HEK293 (cell line): ENCODE data around the gene PRPF6.

ENCODE experiments used
- CTCF ChIA-PET: fragments of 350-600 bp; formaldehyde crosslinking; extraction: SDS; loops from one replicate; lab custom pipeline; 2021; ENCODE audit warnings: antibody characterized with exemption; lab: Yijun Ruan, JAX
- POLR2A ChIA-PET: fragments of 300-600 bp; formaldehyde crosslinking; extraction: SDS; loops from one replicate; lab custom pipeline; 2020; ENCODE audit warnings: antibody characterized with exemption, inconsistent platforms; lab: Yijun Ruan, JAX
- H3K27ac ChIP-seq: fragments of 200-500 bp; sonication (Bioruptor generic); 2 replicates; pipeline ENCODE4 v1.5.1; 2014; ENCODE audit warnings: low read depth, low read length, control low read depth, inconsistent platforms; ENCODE audit errors: extremely low read depth
- H3K36me3 ChIP-seq, 2 experiments: fragments of 200-500 bp in 1 of 2; sonication (Bioruptor generic) in 1 of 2; 1 replicate in 1 of 2; 2 replicates in 1 of 2; pipeline ENCODE4 v1.5.1; 2014 to 2017; ENCODE audit warnings: inconsistent platforms in 2 of 2, low read length in 2 of 2; ENCODE audit not compliant: control insufficient read depth in 2 of 2, insufficient read depth in 1 of 2
- H3K4me1 ChIP-seq: fragments of 200-500 bp; sonication (Bioruptor generic); 2 replicates; pipeline ENCODE4 v1.5.1; 2014; ENCODE audit warnings: mild to moderate bottlenecking, low read length, inconsistent platforms; ENCODE audit not compliant: control insufficient read depth, insufficient read depth
- H3K4me3 ChIP-seq: 2 replicates; pipeline ENCODE4 v1.5.1; 2011; ENCODE audit warnings: low read depth, mild to moderate bottlenecking, control low read depth, low read length, moderate library complexity
- H3K9me3 ChIP-seq: fragments of 200-500 bp; sonication (Bioruptor generic); 2 replicates; pipeline ENCODE4 v1.5.1; 2014; ENCODE audit warnings: low read depth, low read length, inconsistent platforms; ENCODE audit not compliant: control insufficient read depth, insufficient read depth
- GLIS2 ChIP-seq: fragments of 450-650 bp; formaldehyde crosslinking; IDR thresholded peaks from 2 replicates; pipeline ENCODE4 v1.5.1; 2016; ENCODE audit warnings: missing biosample characterization, missing genetic modification characterization
- IKZF3 ChIP-seq: fragments of 450-650 bp; IDR thresholded peaks from 2 replicates; pipeline ENCODE4 v1.5.0; 2018; ENCODE audit warnings: missing biosample characterization, mild to moderate bottlenecking, missing genetic modification characterization, moderate library complexity
- KLF7 ChIP-seq: fragments of 450-650 bp; formaldehyde crosslinking; IDR thresholded peaks from 2 replicates; pipeline ENCODE4 v1.5.1; 2016; ENCODE audit warnings: missing biosample characterization, missing genetic modification characterization, borderline replicate concordance
- SP7 ChIP-seq: fragments of 450-650 bp; formaldehyde crosslinking; IDR thresholded peaks from 2 replicates; pipeline ENCODE4 v1.5.1; 2016; ENCODE audit warnings: missing biosample characterization, missing genetic modification characterization
- WT1 ChIP-seq: fragments of 450-650 bp; formaldehyde crosslinking; IDR thresholded peaks from 2 replicates; pipeline ENCODE4 v1.5.1; 2016; ENCODE audit warnings: missing biosample characterization, missing genetic modification characterization
- YY1 ChIP-seq: fragments of 450-650 bp; formaldehyde crosslinking; IDR thresholded peaks from 2 replicates; pipeline ENCODE4 v1.5.1; 2018; ENCODE audit warnings: missing biosample characterization, missing genetic modification characterization
- YY2 ChIP-seq: fragments of 450-650 bp; formaldehyde crosslinking; IDR thresholded peaks from 2 replicates; pipeline ENCODE4 v1.5.1; 2016; ENCODE audit warnings: missing biosample characterization, missing genetic modification characterization
- ZBTB7A ChIP-seq: fragments of 450-650 bp; formaldehyde crosslinking; IDR thresholded peaks from 2 replicates; pipeline ENCODE4 v1.5.1; 2016; ENCODE audit warnings: low read depth, missing biosample characterization, missing genetic modification characterization
- ZFP69B ChIP-seq: fragments of 450-650 bp; formaldehyde crosslinking; IDR thresholded peaks from 2 replicates; pipeline ENCODE4 v1.5.1; 2016; ENCODE audit warnings: missing biosample characterization, missing genetic modification characterization
- ZNF133 ChIP-seq: fragments of 450-650 bp; formaldehyde crosslinking; IDR thresholded peaks from 2 replicates; pipeline ENCODE4 v1.5.1; 2016; ENCODE audit warnings: missing biosample characterization, missing genetic modification characterization
- ZNF175 ChIP-seq: fragments of 450-650 bp; formaldehyde crosslinking; IDR thresholded peaks from 2 replicates; pipeline ENCODE4 v1.5.1; 2016; ENCODE audit warnings: missing biosample characterization, missing genetic modification characterization
- ZNF302 ChIP-seq: fragments of 450-650 bp; formaldehyde crosslinking; IDR thresholded peaks from 2 replicates; pipeline ENCODE4 v1.5.1; 2016; ENCODE audit warnings: missing biosample characterization, missing genetic modification characterization, low read depth
- ZNF571 ChIP-seq: fragments of 450-650 bp; formaldehyde crosslinking; IDR thresholded peaks from 2 replicates; pipeline ENCODE4 v1.5.0; 2017; ENCODE audit warnings: missing biosample characterization, missing genetic modification characterization
- ZNF624 ChIP-seq: fragments of 450-650 bp; formaldehyde crosslinking; IDR thresholded peaks from 2 replicates; pipeline ENCODE4 v1.5.1; 2017; ENCODE audit warnings: missing biosample characterization, missing genetic modification characterization
- ZNF785 ChIP-seq: fragments of 450-650 bp; formaldehyde crosslinking; IDR thresholded peaks from 2 replicates; pipeline ENCODE4 v1.5.1; 2016; ENCODE audit warnings: missing biosample characterization, missing genetic modification characterization
- ZNF837 ChIP-seq: fragments of 450-650 bp; formaldehyde crosslinking; IDR thresholded peaks from 2 replicates; pipeline ENCODE4 v1.5.1; 2016; ENCODE audit warnings: missing biosample characterization, missing genetic modification characterization
- ZNF843 ChIP-seq: fragments of 450-650 bp; formaldehyde crosslinking; IDR thresholded peaks from 2 replicates; pipeline ENCODE4 v1.5.1; 2016; ENCODE audit warnings: missing biosample characterization, missing genetic modification characterization
- ZSCAN30 ChIP-seq: fragments of 450-650 bp; IDR thresholded peaks from 2 replicates; pipeline ENCODE4 v1.5.1; 2018; ENCODE audit warnings: missing biosample characterization, mild to moderate bottlenecking, missing genetic modification characterization, moderate library complexity
- ZXDB ChIP-seq: fragments of 450-650 bp; formaldehyde crosslinking; IDR thresholded peaks from 2 replicates; pipeline ENCODE4 v1.5.1; 2016; ENCODE audit warnings: missing biosample characterization, missing genetic modification characterization
- TF ChIP-seq, protein P1 (sequence below): fragments of 450-650 bp; formaldehyde crosslinking; IDR thresholded peaks from 2 replicates; pipeline ENCODE4 v1.5.1; 2016; ENCODE audit warnings: missing biosample characterization, missing genetic modification characterization
- TF ChIP-seq, protein P2 (sequence below): fragments of 450-650 bp; formaldehyde crosslinking; IDR thresholded peaks from 2 replicates; pipeline ENCODE4 v1.5.1; 2016; ENCODE audit warnings: missing biosample characterization, missing genetic modification characterization
- TF ChIP-seq, protein P3 (sequence below): fragments of 450-650 bp; formaldehyde crosslinking; IDR thresholded peaks from 2 replicates; pipeline ENCODE4 v1.5.1; 2016; ENCODE audit warnings: missing biosample characterization, missing genetic modification characterization
- TF ChIP-seq, protein P4 (sequence below): fragments of 450-650 bp; formaldehyde crosslinking; IDR thresholded peaks from 2 replicates; pipeline ENCODE4 v1.5.1; 2017; ENCODE audit warnings: missing biosample characterization, missing genetic modification characterization
- TF ChIP-seq, protein P5 (sequence below): fragments of 450-650 bp; formaldehyde crosslinking; IDR thresholded peaks from 2 replicates; pipeline ENCODE4 v1.5.1; 2016; ENCODE audit warnings: missing biosample characterization, missing genetic modification characterization, low read depth
- TF ChIP-seq, protein P6 (sequence below): fragments of 450-650 bp; formaldehyde crosslinking; IDR thresholded peaks from 2 replicates; pipeline ENCODE4 v1.5.1; 2016; ENCODE audit warnings: missing biosample characterization, missing genetic modification characterization

The PRPF6 gene

DNA sequence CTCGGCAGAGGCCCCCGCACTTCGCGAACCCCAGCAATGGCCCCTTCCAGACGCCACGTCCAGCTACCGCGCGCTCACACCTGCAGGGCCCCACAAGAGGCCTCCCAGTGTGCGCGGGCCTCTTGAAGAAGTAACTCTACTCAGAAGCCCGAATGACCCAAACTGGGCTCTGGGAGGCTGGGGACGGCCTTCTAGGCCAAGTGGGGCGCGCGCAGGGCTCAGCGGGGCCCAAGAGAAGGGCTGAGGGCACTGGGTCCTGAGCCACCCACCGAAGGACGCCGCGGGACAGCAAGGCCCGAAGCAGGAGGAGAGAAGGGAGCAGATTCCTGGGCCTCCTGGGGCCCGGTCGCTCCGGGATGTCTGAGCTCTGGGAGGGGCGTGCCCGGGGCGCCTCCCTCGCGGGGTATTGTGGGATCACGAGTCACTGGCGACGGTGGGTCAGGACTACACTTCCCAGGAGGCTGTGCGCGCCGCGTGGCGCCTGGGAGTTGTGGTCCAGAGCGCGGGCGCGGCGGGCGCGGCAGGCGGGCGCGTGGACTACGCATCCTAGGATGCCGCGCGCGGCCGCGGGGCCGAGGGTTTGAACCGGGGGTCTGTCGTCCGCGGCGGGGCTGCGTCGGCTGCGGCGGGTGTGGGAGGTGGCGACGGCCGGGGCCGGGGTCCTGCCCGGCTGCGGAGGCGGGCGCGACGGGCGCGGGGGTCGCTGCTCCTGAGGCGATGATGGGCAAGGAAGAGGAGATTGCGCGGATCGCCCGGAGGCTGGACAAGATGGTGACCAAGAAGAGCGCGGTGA lies 81.9 kb downstream of the PRPF6 start, which contains the start of gene TCEA2:
TSS of gene TCEA2 (plus strand) at position 603 of the 793 bp plus-strand sequence. CDS start at position 718, 115 bp downstream.
- peak within 1 kb of the TSS; percentile 79 for H3K27ac ChIP-seq
- CTCF ChIA-PET, result interaction anchor here (0.6 to 1.5 kb wide), 7 partner anchors 8 to 299 kb away, joined by 3 to 5 read pairs (median 4); partner anchors contain the start of gene PRPF6
- TF ChIP-seq SP7 (tag by site-specific recombination), result peak; percentile 71
- TF ChIP-seq, protein P1, sequence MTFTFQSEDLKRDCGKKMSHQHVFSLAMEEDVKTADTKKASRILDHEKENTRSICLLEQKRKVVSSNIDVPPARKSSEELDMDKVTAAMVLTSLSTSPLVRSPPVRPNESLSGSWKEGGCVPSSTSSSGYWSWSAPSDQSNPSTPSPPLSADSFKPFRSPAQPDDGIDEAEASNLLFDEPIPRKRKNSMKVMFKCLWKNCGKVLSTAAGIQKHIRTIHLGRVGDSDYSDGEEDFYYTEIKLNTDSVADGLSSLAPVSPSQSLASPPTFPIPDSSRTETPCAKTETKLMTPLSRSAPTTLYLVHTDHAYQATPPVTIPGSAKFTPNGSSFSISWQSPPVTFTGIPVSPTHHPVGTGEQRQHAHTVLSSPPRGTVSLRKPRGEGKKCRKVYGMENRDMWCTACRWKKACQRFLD, result no peak
- no peak for TF ChIP-seq ZNF175 (tag by site-specific recombination)
- 0 out of 2 replicates have a peak, but pooled peaks have one; percentile 10 for TF ChIP-seq ZNF843
- peak; percentile 81 for TF ChIP-seq ZXDB (tag by site-specific recombination)
- TF ChIP-seq ZNF785, result no peak
- TF ChIP-seq, protein P2, sequence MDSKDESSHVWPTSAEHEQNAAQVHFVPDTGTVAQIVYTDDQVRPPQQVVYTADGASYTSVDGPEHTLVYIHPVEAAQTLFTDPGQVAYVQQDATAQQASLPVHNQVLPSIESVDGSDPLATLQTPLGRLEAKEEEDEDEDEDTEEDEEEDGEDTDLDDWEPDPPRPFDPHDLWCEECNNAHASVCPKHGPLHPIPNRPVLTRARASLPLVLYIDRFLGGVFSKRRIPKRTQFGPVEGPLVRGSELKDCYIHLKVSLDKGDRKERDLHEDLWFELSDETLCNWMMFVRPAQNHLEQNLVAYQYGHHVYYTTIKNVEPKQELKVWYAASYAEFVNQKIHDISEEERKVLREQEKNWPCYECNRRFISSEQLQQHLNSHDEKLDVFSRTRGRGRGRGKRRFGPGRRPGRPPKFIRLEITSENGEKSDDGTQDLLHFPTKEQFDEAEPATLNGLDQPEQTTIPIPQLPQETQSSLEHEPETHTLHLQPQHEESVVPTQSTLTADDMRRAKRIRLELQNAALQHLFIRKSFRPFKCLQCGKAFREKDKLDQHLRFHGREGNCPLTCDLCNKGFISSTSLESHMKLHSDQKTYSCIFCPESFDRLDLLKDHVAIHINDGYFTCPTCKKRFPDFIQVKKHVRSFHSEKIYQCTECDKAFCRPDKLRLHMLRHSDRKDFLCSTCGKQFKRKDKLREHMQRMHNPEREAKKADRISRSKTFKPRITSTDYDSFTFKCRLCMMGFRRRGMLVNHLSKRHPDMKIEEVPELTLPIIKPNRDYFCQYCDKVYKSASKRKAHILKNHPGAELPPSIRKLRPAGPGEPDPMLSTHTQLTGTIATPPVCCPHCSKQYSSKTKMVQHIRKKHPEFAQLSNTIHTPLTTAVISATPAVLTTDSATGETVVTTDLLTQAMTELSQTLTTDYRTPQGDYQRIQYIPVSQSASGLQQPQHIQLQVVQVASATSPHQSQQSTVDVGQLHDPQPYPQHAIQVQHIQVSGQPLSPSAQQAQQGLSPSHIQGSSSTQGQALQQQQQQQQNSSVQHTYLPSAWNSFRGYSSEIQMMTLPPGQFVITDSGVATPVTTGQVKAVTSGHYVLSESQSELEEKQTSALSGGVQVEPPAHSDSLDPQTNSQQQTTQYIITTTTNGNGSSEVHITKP, result peak; percentile 65
- TF ChIP-seq ZNF571 (tag by site-specific recombination), result no peak
- no peak for TF ChIP-seq ZNF302 (tag by site-specific recombination)
- TF ChIP-seq, protein P3, sequence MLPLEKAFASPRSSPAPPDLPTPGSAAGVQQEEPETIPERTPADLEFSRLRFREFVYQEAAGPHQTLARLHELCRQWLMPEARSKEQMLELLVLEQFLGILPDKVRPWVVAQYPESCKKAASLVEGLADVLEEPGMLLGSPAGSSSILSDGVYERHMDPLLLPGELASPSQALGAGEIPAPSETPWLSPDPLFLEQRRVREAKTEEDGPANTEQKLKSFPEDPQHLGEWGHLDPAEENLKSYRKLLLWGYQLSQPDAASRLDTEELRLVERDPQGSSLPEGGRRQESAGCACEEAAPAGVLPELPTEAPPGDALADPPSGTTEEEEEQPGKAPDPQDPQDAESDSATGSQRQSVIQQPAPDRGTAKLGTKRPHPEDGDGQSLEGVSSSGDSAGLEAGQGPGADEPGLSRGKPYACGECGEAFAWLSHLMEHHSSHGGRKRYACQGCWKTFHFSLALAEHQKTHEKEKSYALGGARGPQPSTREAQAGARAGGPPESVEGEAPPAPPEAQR (tag by site-specific recombination), result 0 out of 2 replicates have a peak, but pooled peaks have one; percentile 56
- no peak for TF ChIP-seq ZNF837 (tag by site-specific recombination)
- peak; percentile 77 for TF ChIP-seq GLIS2 (tag by site-specific recombination)
- TF ChIP-seq YY2, result peak; percentile 41; the same call in 1 of the 2 replicates
- peak; percentile 70 for TF ChIP-seq YY1 (tag by site-specific recombination)
- TF ChIP-seq, protein P4, sequence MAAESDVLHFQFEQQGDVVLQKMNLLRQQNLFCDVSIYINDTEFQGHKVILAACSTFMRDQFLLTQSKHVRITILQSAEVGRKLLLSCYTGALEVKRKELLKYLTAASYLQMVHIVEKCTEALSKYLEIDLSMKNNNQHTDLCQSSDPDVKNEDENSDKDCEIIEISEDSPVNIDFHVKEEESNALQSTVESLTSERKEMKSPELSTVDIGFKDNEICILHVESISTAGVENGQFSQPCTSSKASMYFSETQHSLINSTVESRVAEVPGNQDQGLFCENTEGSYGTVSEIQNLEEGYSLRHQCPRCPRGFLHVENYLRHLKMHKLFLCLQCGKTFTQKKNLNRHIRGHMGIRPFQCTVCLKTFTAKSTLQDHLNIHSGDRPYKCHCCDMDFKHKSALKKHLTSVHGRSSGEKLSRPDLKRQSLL (tag by site-specific recombination), result peak; percentile 72
- TF ChIP-seq IKZF3 (tag by site-specific recombination), result peak; percentile 80; the same call in 1 of the 2 replicates
- TF ChIP-seq ZSCAN30, result peak; percentile 14; the same call in 1 of the 2 replicates
- peak; percentile 69; the same call in 1 of the 2 replicates for TF ChIP-seq ZBTB7A (tag by site-specific recombination)
- TF ChIP-seq, protein P5, sequence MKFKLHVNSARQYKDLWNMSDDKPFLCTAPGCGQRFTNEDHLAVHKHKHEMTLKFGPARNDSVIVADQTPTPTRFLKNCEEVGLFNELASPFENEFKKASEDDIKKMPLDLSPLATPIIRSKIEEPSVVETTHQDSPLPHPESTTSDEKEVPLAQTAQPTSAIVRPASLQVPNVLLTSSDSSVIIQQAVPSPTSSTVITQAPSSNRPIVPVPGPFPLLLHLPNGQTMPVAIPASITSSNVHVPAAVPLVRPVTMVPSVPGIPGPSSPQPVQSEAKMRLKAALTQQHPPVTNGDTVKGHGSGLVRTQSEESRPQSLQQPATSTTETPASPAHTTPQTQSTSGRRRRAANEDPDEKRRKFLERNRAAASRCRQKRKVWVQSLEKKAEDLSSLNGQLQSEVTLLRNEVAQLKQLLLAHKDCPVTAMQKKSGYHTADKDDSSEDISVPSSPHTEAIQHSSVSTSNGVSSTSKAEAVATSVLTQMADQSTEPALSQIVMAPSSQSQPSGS, result no peak
- no peak for TF ChIP-seq ZNF624 (tag by site-specific recombination)
- TF ChIP-seq ZNF133, result no peak
- peak; percentile 87 for TF ChIP-seq ZFP69B (tag by site-specific recombination)
- peak; percentile 30; the same call in 1 of the 2 replicates for TF ChIP-seq WT1 (tag by site-specific recombination)
- TF ChIP-seq, protein P6, sequence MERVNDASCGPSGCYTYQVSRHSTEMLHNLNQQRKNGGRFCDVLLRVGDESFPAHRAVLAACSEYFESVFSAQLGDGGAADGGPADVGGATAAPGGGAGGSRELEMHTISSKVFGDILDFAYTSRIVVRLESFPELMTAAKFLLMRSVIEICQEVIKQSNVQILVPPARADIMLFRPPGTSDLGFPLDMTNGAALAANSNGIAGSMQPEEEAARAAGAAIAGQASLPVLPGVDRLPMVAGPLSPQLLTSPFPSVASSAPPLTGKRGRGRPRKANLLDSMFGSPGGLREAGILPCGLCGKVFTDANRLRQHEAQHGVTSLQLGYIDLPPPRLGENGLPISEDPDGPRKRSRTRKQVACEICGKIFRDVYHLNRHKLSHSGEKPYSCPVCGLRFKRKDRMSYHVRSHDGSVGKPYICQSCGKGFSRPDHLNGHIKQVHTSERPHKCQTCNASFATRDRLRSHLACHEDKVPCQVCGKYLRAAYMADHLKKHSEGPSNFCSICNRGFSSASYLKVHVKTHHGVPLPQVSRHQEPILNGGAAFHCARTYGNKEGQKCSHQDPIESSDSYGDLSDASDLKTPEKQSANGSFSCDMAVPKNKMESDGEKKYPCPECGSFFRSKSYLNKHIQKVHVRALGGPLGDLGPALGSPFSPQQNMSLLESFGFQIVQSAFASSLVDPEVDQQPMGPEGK (tag by site-specific recombination), result peak; percentile 59
- TF ChIP-seq KLF7, result peak; percentile 76; the same call in 1 of the 2 replicates

More for the DNA sequence above, 81.9 kb downstream of the PRPF6 start, which contains the start of gene TCEA2:
- Histone ChIP-seq H3K36me3 (no peaks in the 10 kb centered on the region), H3K4me3 (peak within 1 kb of the TSS; percentile 80), H3K9me3 (no peaks in the 10 kb centered on the region), H3K4me1 (no peaks in the 10 kb centered on the region)
- POLR2A ChIA-PET, result interaction anchor here (0.6 to 1.5 kb wide), 13 partner anchors 9 to 421 kb away, joined by 3 to 16 read pairs (median 5); partner anchors contain the start of genes OPRL1, PRPF6, RGS19 and SAMD10
